AG04450 (cell line): ENCODE data around the gene FAM114A2. TPM values are rescaled to one million over a fixed set of nuclear protein-coding genes. Genes with fewer than 3 reads are reported as not detected.

Experiments
- CTCF ChIA-PET: fragments of 300-600, 350-600 bp; formaldehyde crosslinking; extraction: SDS; loops from one replicate; lab custom pipeline; 2022; ENCODE audit warnings: antibody characterized with exemption, inconsistent platforms; lab: Charles Lee
- POLR2A ChIA-PET: fragments of 350-600 bp; formaldehyde crosslinking; extraction: SDS; loops from one replicate; lab custom pipeline; 2021; ENCODE audit warnings: antibody characterized with exemption, inconsistent platforms; lab: Yijun Ruan, JAX
- DNase-seq: peaks from one replicate; pipeline ENCODE4 v3.0.0-alpha.2; 2011; ENCODE audit warnings: low read depth, low spot score
- H3K27ac ChIP-seq: one replicate; pipeline ENCODE4 v1.5.1; 2012; ENCODE audit warnings: low read depth, low read length, control low read depth
- H3K27me3 ChIP-seq: one replicate; pipeline ENCODE4 v1.6.0; 2012; ENCODE audit warnings: low read length; ENCODE audit not compliant: control insufficient read depth, insufficient read depth
- H3K4me3 ChIP-seq: 2 replicates; pipeline ENCODE4 v1.5.1; 2011; ENCODE audit warnings: mild to moderate bottlenecking, low read depth, low read length, control low read depth
- H3K9me3 ChIP-seq: 2 replicates; pipeline ENCODE4 v1.5.1; 2012; ENCODE audit warnings: low read length; ENCODE audit not compliant: control insufficient read depth, insufficient read depth
- CTCF ChIP-seq: IDR thresholded peaks from 2 replicates; pipeline ENCODE4 v1.5.1; 2011; ENCODE audit warnings: low read depth, low read length, control low read depth, inconsistent platforms
- polyA plus RNA-seq: library from polyadenylated mRNA; depleted of rRNA; stranded (reverse); fragments of >200 nt; gene quantifications from 2 replicates; pipeline ENCODE4 v1.2.3, GENCODE V29; 2011; rRNA removed

Gene FAM114A2
- polyA plus RNA-seq, 1 experiment: 23.8 TPM

DNA sequence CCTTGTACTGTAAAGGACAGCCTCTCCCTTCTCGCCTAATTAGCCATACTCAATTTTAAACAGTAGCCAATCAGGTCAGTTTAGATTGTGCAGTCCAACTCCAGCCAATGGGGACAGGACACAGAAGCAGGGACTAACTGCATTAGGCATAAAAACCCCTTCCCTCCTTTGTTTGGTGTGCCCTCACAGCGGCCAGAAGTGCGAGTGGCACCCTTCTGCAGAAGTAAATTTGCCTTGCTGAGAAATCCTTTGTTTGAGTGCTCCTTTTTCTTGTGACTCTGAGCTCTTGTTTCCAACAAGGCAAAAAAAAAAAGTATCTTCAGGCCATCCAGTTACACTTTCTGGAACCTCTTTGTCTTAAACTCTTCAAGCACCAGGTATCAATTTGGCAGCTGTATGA is 97.4 kb downstream of the FAM114A2 start:
- TF ChIP-seq CTCF: no peak
- DNase-seq: no peak
- ChIA-PET POLR2A (no interaction called here), CTCF (no interaction called here)
- H3K4me3 ChIP-seq: no peak overlapping the region
- peaks cover 7% of the 10 kb centered on the region; the same call in 1 of the 2 replicates for H3K9me3 ChIP-seq
- no peak overlapping the region for H3K27ac ChIP-seq
- no peaks in the 10 kb centered on the region for H3K27me3 ChIP-seq

Other genes with a start within 250 kb of the FAM114A2 start
- 35.7 and 44.8 TPM in 2 replicates for gene MFAP3, start 57 bp upstream of the FAM114A2 start, polyA plus RNA-seq
- gene GALNT10, start 151.8 kb upstream of the FAM114A2 start, polyA plus RNA-seq: 93.1 and 109 TPM in 2 replicates